Upper lobe of left lung (tissue), 6 donors: Measurements from ENCODE around the gene PATL2. TPM values are rescaled to one million over a fixed set of nuclear protein-coding genes. Genes with fewer than 3 reads are reported as not detected.
A peak's percentile ranks its signal among the peaks of the same experiment; 100 is the strongest.

Source experiments
- ATAC-seq, 2 donors: fragments of 200-7000 bp; cut with Tn5 transposase; one replicate each; pipeline ENCODE4 v1.9.1; 2022; ENCODE audit warnings: mild to moderate bottlenecking in 2 of 2, moderate library complexity in 2 of 2; ENCODE audit not compliant: low FRiP score in 2 of 2
- DNase-seq, 2 donors: peaks; one replicate each; pipeline ENCODE4 v3.0.0-alpha.2; 2019 to 2020
- H3K27ac ChIP-seq, 4 donors: fragments of 200-600 bp; sonication (generic); one replicate each; pipeline ENCODE4 v1.5.1; 2016 to 2019
- H3K27me3 ChIP-seq, 4 donors: fragments of 200-600 bp; sonication (generic); one replicate each; pipeline ENCODE4 v1.5.1; 2017 to 2019
- H3K36me3 ChIP-seq, 4 donors: fragments of 200-600 bp; sonication (generic); one replicate each; pipeline ENCODE4 v1.5.1; 2016 to 2019
- H3K4me1 ChIP-seq, 4 donors: fragments of 200-600 bp; sonication (generic); one replicate each; pipeline ENCODE4 v1.5.1; 2018 to 2019
- H3K4me3 ChIP-seq, 4 donors: fragments of 200-600 bp; sonication (generic); one replicate each; pipeline ENCODE4 v1.5.1; 2017 to 2019; ENCODE audit warnings: mild to moderate bottlenecking in 2 of 4, moderate library complexity in 1 of 4
- H3K9me3 ChIP-seq, 4 donors: fragments of 200-600 bp; sonication (generic); one replicate each; pipeline ENCODE4 v1.5.1; 2018 to 2019
- CTCF ChIP-seq, 6 experiments: fragments of 450-650 bp in 4 of 6; fragments of 200-600 bp in 2 of 6; sonication (generic) in 2 of 6; IDR thresholded peaks; one replicate each; pipeline ENCODE4 v1.5.1; 2016 to 2019; ENCODE audit warnings: antibody characterized with exemption in 6 of 6
- EP300 ChIP-seq, 4 donors: sonication (generic); formaldehyde crosslinking; IDR thresholded peaks; one replicate each; pipeline ENCODE4 v1.5.1; 2017; ENCODE audit warnings: antibody characterized with exemption in 4 of 4, control low read depth in 2 of 4
- POLR2A ChIP-seq, 4 donors: fragments of 450-650 bp; IDR thresholded peaks; one replicate each; pipeline ENCODE4 v1.5.1; 2016 to 2017; ENCODE audit warnings: antibody characterized with exemption in 4 of 4, mild to moderate bottlenecking in 2 of 4
- POLR2AphosphoS5 ChIP-seq, 2 donors: sonication (generic); formaldehyde crosslinking; IDR thresholded peaks; one replicate each; pipeline ENCODE4 v1.5.1; 2017; ENCODE audit warnings: antibody characterized with exemption in 2 of 2
- WGBS, 2 donors: methylation state at CpG; one replicate each; pipeline ENCODE4 v1.1.5; 2017 to 2018; 5-methylcytosine and 5-hydroxymethylcytosine counted together
- total RNA-seq, 6 donors: library from RNA; depleted of rRNA in 4 of 6; stranded (reverse); fragments of >200 nt in 4 of 6; gene quantifications; one replicate each; pipeline versions ENCODE4 v1.1.0 to v1.2.1, GENCODE V29; 2016 to 2021
- donor health status: DM: no; HTN: no; CAD: no; lungs with moderate emphysema.
- donor health status: DM: no; HTN: yes; CAD: no; lungs with severe emphysema.

The PATL2 gene
- total RNA-seq, 6 donors from 2014 or later, result 2.6 to 30.4 (median 7.8) TPM

- TF ChIP-seq CTCF (IDR thresholded peaks at IDR 0.05) (peak in 2 of 6 experiments; percentile 14 to 17), POLR2A (IDR thresholded peaks at IDR 0.05) (peak in 1 of 4 donors; percentile 29), EP300 (IDR thresholded peaks at IDR 0.05) (no peak), POLR2AphosphoS5 (IDR thresholded peaks at IDR 0.05) (no peak)
- no peaks in the 10 kb centered on the region for H3K9me3 ChIP-seq
- 29 to 47% methylated on average over 5 of the region's 5 CpGs for WGBS, 2 donors
- peaks cover 40 to 49% (median 45%) of the 10 kb centered on the region in 4 donors for H3K4me1 ChIP-seq
- ATAC-seq, result no peak
- peak overlapping the region; percentile 67 to 87 (median 68) for H3K4me3 ChIP-seq
- H3K27ac ChIP-seq, result peak overlapping the region; percentile 99 to 100 (median 100)
- no peak for DNase-seq
- H3K36me3 ChIP-seq, result peaks cover 29 to 41% (median 33%) of the 10 kb centered on the region in 4 donors
- H3K27me3 ChIP-seq, result no peaks in the 10 kb centered on the region
Measured at GRCh38 chr15:44713006-44713966, 2.2 kb upstream of the PATL2 start.

- WGBS, 2 donors, result 6 to 8% methylated on average over 24 of the region's 24 CpGs
- H3K4me1 ChIP-seq, result peaks cover 36 to 53% (median 45%) of the 10 kb centered on the region in 4 donors
- H3K4me3 ChIP-seq, result peak overlapping the region; percentile 67 to 87 (median 68)
- no peaks in the 10 kb centered on the region for H3K27me3 ChIP-seq
- peak; percentile 24 to 86 for DNase-seq
- peak; percentile 79 to 85 for ATAC-seq
- TF ChIP-seq CTCF (IDR thresholded peaks at IDR 0.05), result no peak
- peak; percentile 88 to 91 for TF ChIP-seq POLR2AphosphoS5 (IDR thresholded peaks at IDR 0.05)
- TF ChIP-seq POLR2A (IDR thresholded peaks at IDR 0.05), result peak in 3 of 4 donors; percentile 35 to 80 (median 56)
- peak in 2 of 4 donors; percentile 27 to 63 for TF ChIP-seq EP300 (IDR thresholded peaks at IDR 0.05)
- H3K36me3 ChIP-seq, result peaks cover 21 to 33% (median 24%) of the 10 kb centered on the region in 4 donors
- no peaks in the 10 kb centered on the region for H3K9me3 ChIP-seq
- peak overlapping the region; percentile 99 to 100 (median 100) for H3K27ac ChIP-seq
Measured at GRCh38 chr15:44712346-44713005, 1.4 kb upstream of the PATL2 start.

- Histone ChIP-seq H3K4me1 (peaks cover 32 to 58% (median 44%) of the 10 kb centered on the region in 4 donors), H3K9me3 (no peaks in the 10 kb centered on the region), H3K4me3 (peak overlapping the region; percentile 67 to 87 (median 68)), H3K27me3 (no peaks in the 10 kb centered on the region), H3K36me3 (peaks cover 14 to 26% (median 18%) of the 10 kb centered on the region in 4 donors), H3K27ac (peak overlapping the region; percentile 99 to 100 (median 100))
- WGBS, 2 donors, result 0% methylated on average over 25 to 35 of the region's 46 CpGs
- DNase-seq (peak; percentile 41 to 89), ATAC-seq (peak; percentile 68 to 76)
- TF ChIP-seq POLR2AphosphoS5 (IDR thresholded peaks at IDR 0.05) (no peak), EP300 (IDR thresholded peaks at IDR 0.05) (no peak), POLR2A (IDR thresholded peaks at IDR 0.05) (peak in 1 of 4 donors; percentile 51), CTCF (IDR thresholded peaks at IDR 0.05) (peak in 1 of 6 experiments; percentile 5)
Measured at GRCh38 chr15:44711743-44712345, 721 bp upstream of the PATL2 start.

DNA sequence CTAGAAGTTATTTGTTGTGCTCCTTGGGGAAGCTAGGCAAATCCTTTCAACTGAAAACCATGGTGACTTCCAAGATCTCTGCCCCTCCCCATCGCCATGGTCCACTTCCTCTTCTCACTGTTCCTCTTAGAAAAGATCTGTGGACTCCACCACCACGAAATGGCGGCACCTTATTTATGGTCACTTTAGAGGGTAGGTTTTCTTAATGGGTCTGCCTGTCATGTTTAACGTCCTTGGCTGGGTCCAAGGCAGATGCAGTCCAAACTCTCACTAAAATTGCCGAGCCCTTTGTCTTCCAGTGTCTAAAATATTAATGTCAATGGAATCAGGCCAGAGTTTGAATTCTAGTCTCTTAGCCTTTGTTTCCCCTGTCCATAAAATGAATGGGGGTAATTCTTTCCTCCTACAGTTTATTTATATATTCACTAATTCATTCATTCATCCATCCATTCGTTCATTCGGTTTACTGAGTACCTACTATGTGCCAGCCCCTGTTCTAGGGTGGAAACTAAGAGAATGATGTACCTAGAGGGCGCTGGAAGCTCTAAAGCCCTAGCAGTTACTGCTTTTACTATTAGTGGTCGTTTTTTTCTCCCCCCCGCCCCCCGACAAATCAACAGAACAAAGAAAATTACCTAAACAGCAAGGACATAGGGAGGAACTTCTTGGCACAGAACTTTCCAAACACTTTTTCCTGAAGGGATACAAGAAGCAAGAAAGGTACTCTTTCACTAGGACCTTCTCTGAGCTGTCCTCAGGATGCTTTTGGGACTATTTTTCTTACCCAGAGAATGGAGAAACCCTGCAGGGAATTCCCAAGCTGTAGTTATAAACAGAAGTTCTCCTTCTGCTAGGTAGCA lies 657 bp downstream of the PATL2 start:
- Histone ChIP-seq H3K4me3 (peak overlapping the region; percentile 61 to 87 (median 68)), H3K27ac (peak overlapping the region; percentile 99 to 100 (median 100)), H3K27me3 (no peaks in the 10 kb centered on the region), H3K36me3 (peaks cover under 1 to 12% (median 4%) of the 10 kb centered on the region in 4 donors), H3K4me1 (peaks cover 21 to 47% (median 34%) of the 10 kb centered on the region in 4 donors), H3K9me3 (no peaks in the 10 kb centered on the region)
- WGBS, 2 donors, result 13 to 22% methylated on average over 11 of the region's 11 CpGs
- ATAC-seq (no peak), DNase-seq (peak in 1 of 2 donors; percentile 71)
- TF ChIP-seq POLR2A (IDR thresholded peaks at IDR 0.05) (peak in 1 of 4 donors; percentile 47), POLR2AphosphoS5 (IDR thresholded peaks at IDR 0.05) (peak; percentile 31 to 51), CTCF (IDR thresholded peaks at IDR 0.05) (peak in 4 of 6 experiments; percentile 5 to 9 (median 8)), EP300 (IDR thresholded peaks at IDR 0.05) (no peak)
